Measurements from ENCODE around the gene MIR17HG. TPM values are rescaled to one million over a fixed set of nuclear protein-coding genes. Genes with fewer than 3 reads are reported as not detected.
A peak's percentile ranks its signal among the peaks of the same experiment; 100 is the strongest.

Gene MIR17HG
- total RNA-seq, 2 experiments from 2014 or later = 20.3 to 21.3 TPM

DNA sequence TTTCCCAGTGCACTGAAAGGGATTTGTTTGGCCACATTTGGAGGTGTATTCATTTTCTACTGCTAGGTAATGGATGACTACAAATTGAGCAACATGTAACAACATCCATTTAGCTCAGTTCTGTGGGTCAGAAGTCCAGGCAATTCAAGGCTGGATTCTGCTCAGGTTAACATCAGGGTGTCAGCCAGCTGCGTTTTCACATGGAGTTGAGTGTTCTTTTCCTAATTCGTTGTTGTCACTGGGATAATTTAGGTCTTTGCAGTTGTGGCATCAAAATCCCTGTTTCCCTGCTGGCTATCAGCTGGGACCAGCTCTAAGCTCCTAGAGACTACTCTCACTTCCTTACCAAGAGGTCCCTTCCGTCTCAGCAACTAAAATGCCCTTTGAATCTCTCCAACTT is 25.4 kb downstream of the MIR17HG start:
- no peak overlapping the region for H3K4me3 Mint-ChIP-seq
- H3K27ac Mint-ChIP-seq = no peak overlapping the region
- TF ChIP-seq, protein P1, sequence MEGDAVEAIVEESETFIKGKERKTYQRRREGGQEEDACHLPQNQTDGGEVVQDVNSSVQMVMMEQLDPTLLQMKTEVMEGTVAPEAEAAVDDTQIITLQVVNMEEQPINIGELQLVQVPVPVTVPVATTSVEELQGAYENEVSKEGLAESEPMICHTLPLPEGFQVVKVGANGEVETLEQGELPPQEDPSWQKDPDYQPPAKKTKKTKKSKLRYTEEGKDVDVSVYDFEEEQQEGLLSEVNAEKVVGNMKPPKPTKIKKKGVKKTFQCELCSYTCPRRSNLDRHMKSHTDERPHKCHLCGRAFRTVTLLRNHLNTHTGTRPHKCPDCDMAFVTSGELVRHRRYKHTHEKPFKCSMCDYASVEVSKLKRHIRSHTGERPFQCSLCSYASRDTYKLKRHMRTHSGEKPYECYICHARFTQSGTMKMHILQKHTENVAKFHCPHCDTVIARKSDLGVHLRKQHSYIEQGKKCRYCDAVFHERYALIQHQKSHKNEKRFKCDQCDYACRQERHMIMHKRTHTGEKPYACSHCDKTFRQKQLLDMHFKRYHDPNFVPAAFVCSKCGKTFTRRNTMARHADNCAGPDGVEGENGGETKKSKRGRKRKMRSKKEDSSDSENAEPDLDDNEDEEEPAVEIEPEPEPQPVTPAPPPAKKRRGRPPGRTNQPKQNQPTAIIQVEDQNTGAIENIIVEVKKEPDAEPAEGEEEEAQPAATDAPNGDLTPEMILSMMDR (IDR thresholded peaks at IDR 0.05) = no peak
- ChIA-PET CTCF (interaction anchor here (0.7 to 1.2 kb wide), 4 partner anchors 34 to 350 kb away, joined by 3 to 4 read pairs (median 3); no protein-coding TSS in a partner anchor), POLR2A (interaction anchor here (0.6 to 1.4 kb wide), 4 partner anchors 15 to 148 kb away, joined by 3 to 4 read pairs (median 3); no protein-coding TSS in a partner anchor)
- DNase-seq (no peak), ATAC-seq (no peak)
- peaks cover 21% of the 10 kb centered on the region for H3K4me1 Mint-ChIP-seq (ENCODE audit: low read depth)
- intact Hi-C loops (cut with micrococcal nuclease) = no loop called here
- no peaks in the 10 kb centered on the region for H3K27me3 Mint-ChIP-seq
- H3K36me3 Mint-ChIP-seq (ENCODE audit: low read depth) = no peaks in the 10 kb centered on the region
- no peaks in the 10 kb centered on the region for H3K9me3 Mint-ChIP-seq

DNA sequence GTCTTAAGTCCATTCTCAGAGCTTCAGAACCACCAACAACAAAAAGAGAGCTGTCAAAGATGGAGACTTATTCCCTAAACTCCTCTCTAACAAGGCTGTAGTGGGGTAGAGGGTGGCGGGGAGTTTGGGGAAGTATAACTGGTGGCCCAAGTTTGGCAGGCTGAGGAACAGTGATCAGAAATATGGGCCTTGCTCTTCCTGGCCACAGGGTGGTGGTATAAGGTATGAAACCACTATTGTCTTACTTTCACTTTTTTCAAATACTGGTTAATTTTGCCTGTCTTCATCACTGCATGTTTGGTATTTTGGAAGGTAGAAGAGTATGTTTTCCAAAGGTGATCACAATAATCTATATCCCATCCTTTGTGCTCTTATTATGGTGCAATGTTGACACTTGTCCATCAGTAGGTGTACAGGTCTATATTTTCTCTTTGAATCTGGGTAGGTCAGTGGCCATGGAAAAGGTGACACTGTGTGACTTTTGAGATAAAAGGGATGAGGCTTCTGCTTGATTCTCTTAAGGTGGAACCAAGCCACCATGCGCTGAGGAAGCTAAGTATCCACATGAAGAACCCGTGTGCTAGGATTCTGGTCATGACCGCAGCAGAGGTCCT is 27.7 kb downstream of the MIR17HG start:
- H3K27ac Mint-ChIP-seq = no peak overlapping the region
- TF ChIP-seq, protein P1 (IDR thresholded peaks at IDR 0.05) = peak; percentile 60
- POLR2A ChIA-PET = no interaction called here
- no peaks in the 10 kb centered on the region for H3K27me3 Mint-ChIP-seq
- no peak overlapping the region for H3K4me3 Mint-ChIP-seq
- CTCF ChIA-PET = interaction anchor here (0.8 to 3.2 kb wide), 8 partner anchors 8 to 348 kb away, joined by 3 to 17 read pairs (median 3); no protein-coding TSS in a partner anchor
- ATAC-seq (peak; percentile 87), DNase-seq (no peak)
- peaks cover 6% of the 10 kb centered on the region for H3K4me1 Mint-ChIP-seq (ENCODE audit: low read depth)
- no peaks in the 10 kb centered on the region for H3K9me3 Mint-ChIP-seq
- intact Hi-C loops (cut with micrococcal nuclease) = no loop called here
- H3K36me3 Mint-ChIP-seq (ENCODE audit: low read depth) = no peaks in the 10 kb centered on the region

DNA sequence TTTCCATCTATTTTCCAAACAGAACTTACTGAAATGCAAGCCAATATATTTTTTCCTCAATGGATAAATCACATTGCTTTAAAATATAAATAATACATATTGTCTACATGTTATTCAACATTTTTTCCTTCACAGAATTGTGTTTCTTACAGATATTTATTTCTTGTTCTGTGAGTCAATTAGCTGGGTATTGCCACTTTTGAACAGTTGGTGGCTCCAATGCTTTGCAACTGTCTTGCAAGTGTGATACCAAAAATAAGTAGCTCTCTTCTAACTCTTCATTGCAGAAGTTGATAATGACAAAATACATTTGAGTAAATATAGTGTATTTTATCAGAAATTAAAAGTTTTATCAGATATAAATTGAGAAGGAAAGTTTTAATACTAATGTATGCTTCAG is 33.9 kb downstream of the MIR17HG start:
- H3K4me1 Mint-ChIP-seq (ENCODE audit: low read depth) = peaks cover 6% of the 10 kb centered on the region
- H3K27me3 Mint-ChIP-seq = peaks cover 15% of the 10 kb centered on the region
- H3K36me3 Mint-ChIP-seq (ENCODE audit: low read depth) = no peaks in the 10 kb centered on the region
- ATAC-seq (no peak), DNase-seq (no peak)
- TF ChIP-seq, protein P1 (IDR thresholded peaks at IDR 0.05) = no peak
- ChIA-PET CTCF (interaction anchor here (1.1 to 3.1 kb wide), 3 partner anchors 24 to 340 kb away, joined by 3 to 9 read pairs (median 7); no protein-coding TSS in a partner anchor), POLR2A (no interaction called here)
- H3K27ac Mint-ChIP-seq = no peak overlapping the region
- intact Hi-C loops (cut with micrococcal nuclease) = loop anchor here (5.0 kb wide), 1 partner anchor 341 kb away; no protein-coding TSS in a partner anchor
- no peaks in the 10 kb centered on the region for H3K9me3 Mint-ChIP-seq
- no peak overlapping the region for H3K4me3 Mint-ChIP-seq

DNA sequence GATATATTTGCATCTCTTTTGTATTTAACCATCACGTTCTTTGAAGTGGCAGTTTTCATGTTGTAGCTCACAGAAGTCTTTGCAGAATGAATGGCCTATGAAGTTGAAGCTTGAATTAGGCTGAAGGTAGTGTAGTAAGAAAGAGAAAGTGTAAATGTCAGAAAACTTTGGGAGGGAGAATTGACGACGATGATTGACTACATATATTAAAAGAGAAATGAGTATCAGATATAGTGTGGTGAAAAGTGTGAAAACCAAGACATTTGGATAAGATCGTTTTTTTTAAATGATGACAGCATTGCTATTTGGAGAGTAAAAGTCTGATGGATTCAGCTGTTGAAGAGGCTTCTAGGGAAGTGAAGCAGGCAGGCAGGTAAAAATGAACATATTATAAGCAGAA is 36.3 kb downstream of the MIR17HG start:
- POLR2A ChIA-PET = no interaction called here
- Mint-ChIP-seq H3K4me3 (no peak overlapping the region), H3K9me3 (no peaks in the 10 kb centered on the region), H3K27ac (no peak overlapping the region), H3K27me3 (peaks cover 24% of the 10 kb centered on the region), H3K4me1 (ENCODE audit: low read depth) (peaks cover 6% of the 10 kb centered on the region), H3K36me3 (ENCODE audit: low read depth) (no peaks in the 10 kb centered on the region)
- intact Hi-C loops (cut with micrococcal nuclease) = loop anchor here (5.0 kb wide), 1 partner anchor 338 kb away; no protein-coding TSS in a partner anchor
- CTCF ChIA-PET = interaction anchor here (1.2 to 3.1 kb wide), 2 partner anchors 9 to 22 kb away, joined by 3 to 9 read pairs; no protein-coding TSS in a partner anchor
- no peak for DNase-seq
- TF ChIP-seq, protein P1 (IDR thresholded peaks at IDR 0.05) = no peak
- peak; percentile 76 for ATAC-seq

DNA sequence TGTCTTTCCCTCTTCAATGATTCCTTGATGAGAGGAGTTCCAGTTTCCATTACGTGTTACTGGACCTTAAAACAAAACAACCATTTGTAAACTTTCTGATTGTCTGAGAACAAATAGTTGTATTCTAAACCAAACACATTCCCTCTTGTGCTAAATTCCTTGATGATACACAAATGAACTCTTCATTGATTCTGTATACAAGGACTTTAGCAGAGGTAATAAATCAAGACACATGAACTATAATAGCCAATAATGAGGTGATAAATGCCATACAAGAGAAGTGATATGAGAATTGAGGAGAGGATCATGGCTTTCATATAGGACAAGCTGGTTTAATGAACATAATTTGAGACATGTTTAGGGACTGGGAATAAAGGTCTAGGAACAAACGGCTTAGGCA is 37.4 kb downstream of the MIR17HG start:
- no peak for ATAC-seq
- intact Hi-C loops (cut with micrococcal nuclease) = loop anchor here (5.0 kb wide), 1 partner anchor 337 kb away; no protein-coding TSS in a partner anchor
- ChIA-PET CTCF (interaction anchor here (1.3 to 1.8 kb wide), 2 partner anchors 23 to 337 kb away, joined by 5 to 6 read pairs; no protein-coding TSS in a partner anchor), POLR2A (no interaction called here)
- DNase-seq = no peak
- TF ChIP-seq, protein P1 (IDR thresholded peaks at IDR 0.05) = no peak
- Mint-ChIP-seq H3K9me3 (no peaks in the 10 kb centered on the region), H3K4me3 (no peak overlapping the region), H3K27me3 (peaks cover 26% of the 10 kb centered on the region), H3K4me1 (ENCODE audit: low read depth) (peaks cover 6% of the 10 kb centered on the region), H3K36me3 (ENCODE audit: low read depth) (no peaks in the 10 kb centered on the region), H3K27ac (no peak overlapping the region)
